Progenitor cell of endocrine pancreas (in vitro differentiated cells): ENCODE measurements around the gene DXO. TPM values are rescaled to one million over a fixed set of nuclear protein-coding genes. Genes with fewer than 3 reads are reported as not detected.
"Not testable (repeated sequence)": the region's sequence is repeated elsewhere in the genome, so short reads cannot be mapped to it uniquely, and the experiment has no call there.

Experiments used
- DNase-seq: peaks from one replicate; pipeline ENCODE4 v3.0.0; 2021; ENCODE audit warnings: low spot score; ENCODE audit not compliant: unreplicated experiment
- H3K27ac Mint-ChIP-seq: 2 replicates; pipeline ENCODE4 v1.8.0; 2021; ENCODE audit warnings: mild to moderate bottlenecking, moderate library complexity, mixed read lengths
- H3K27me3 Mint-ChIP-seq: 2 replicates; pipeline ENCODE4 v1.8.0; 2021; ENCODE audit warnings: mixed read lengths
- H3K36me3 Mint-ChIP-seq: 2 replicates; pipeline ENCODE4 v1.8.0; 2022; ENCODE audit warnings: mixed read lengths; ENCODE audit not compliant: insufficient read depth
- H3K4me1 Mint-ChIP-seq: 2 replicates; pipeline ENCODE4 v1.8.0; 2021; ENCODE audit warnings: low read depth, mixed read lengths
- H3K4me3 Mint-ChIP-seq: 2 replicates; pipeline ENCODE4 v1.8.0; 2021; ENCODE audit warnings: low read depth, mild to moderate bottlenecking, moderate library complexity, mixed read lengths
- H3K9me3 Mint-ChIP-seq: 2 replicates; pipeline ENCODE4 v1.8.0; 2021; ENCODE audit warnings: low read depth, mixed read lengths
- total RNA-seq: library from RNA; stranded (reverse); gene quantifications from 2 replicates; pipeline ENCODE4 v1.2.1, GENCODE V29; 2021
- TF ChIP-seq, protein P1 (sequence below): fragments of 200-600 bp; sonication (generic); IDR thresholded peaks from one replicate; pipeline ENCODE4 v1.5.0; 2021; ENCODE audit warnings: antibody characterized with exemption, mild to moderate bottlenecking; ENCODE audit not compliant: unreplicated experiment

Gene DXO
- total RNA-seq, 1 donor from 2014 or later: 29.4 TPM

- no peak overlapping the region for H3K27ac Mint-ChIP-seq
- no peaks in the 10 kb centered on the region for H3K9me3 Mint-ChIP-seq
- TF ChIP-seq, protein P1, sequence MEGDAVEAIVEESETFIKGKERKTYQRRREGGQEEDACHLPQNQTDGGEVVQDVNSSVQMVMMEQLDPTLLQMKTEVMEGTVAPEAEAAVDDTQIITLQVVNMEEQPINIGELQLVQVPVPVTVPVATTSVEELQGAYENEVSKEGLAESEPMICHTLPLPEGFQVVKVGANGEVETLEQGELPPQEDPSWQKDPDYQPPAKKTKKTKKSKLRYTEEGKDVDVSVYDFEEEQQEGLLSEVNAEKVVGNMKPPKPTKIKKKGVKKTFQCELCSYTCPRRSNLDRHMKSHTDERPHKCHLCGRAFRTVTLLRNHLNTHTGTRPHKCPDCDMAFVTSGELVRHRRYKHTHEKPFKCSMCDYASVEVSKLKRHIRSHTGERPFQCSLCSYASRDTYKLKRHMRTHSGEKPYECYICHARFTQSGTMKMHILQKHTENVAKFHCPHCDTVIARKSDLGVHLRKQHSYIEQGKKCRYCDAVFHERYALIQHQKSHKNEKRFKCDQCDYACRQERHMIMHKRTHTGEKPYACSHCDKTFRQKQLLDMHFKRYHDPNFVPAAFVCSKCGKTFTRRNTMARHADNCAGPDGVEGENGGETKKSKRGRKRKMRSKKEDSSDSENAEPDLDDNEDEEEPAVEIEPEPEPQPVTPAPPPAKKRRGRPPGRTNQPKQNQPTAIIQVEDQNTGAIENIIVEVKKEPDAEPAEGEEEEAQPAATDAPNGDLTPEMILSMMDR: no peak
- peaks cover 17% of the 10 kb centered on the region for H3K36me3 Mint-ChIP-seq
- H3K4me1 Mint-ChIP-seq: no peaks in the 10 kb centered on the region
- no peak overlapping the region for H3K4me3 Mint-ChIP-seq
- no peak for DNase-seq
- H3K27me3 Mint-ChIP-seq: no peaks in the 10 kb centered on the region
These were observed 7.4 kb upstream of the DXO start for GRCh38 chr6:31979238-31979898.

DNA sequence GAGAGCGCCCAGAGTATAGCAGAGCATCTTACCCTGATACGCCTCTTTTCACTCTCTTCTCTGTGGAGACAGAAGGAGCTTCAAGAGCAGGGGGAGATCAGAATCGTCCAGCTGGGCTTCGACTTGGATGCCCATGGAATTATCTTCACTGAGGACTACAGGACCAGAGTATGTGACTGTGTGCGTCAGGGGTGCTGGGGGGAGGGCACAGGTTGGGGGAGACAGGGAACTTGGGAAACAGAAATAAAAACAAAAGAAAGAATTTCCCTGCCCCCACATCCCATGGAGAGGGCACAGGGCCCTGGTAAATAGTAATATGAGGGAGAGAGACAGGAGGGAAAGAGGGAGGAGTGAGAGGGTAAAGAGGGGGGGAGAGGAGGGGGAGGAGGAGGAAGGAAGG, 6.9 kb upstream of the DXO start:
- Mint-ChIP-seq H3K4me3 (no peak overlapping the region), H3K36me3 (peaks cover 21% of the 10 kb centered on the region), H3K27ac (no peak overlapping the region), H3K9me3 (no peaks in the 10 kb centered on the region), H3K27me3 (no peaks in the 10 kb centered on the region), H3K4me1 (no peaks in the 10 kb centered on the region)
- TF ChIP-seq, protein P1: no peak
- no peak for DNase-seq

- no peaks in the 10 kb centered on the region for H3K9me3 Mint-ChIP-seq
These were observed 6.0 kb upstream of the DXO start for GRCh38 chr6:31977816-31978431.

GRCh38 chr6:31976065-31976464, 4.1 kb upstream of the DXO start:
- DNase-seq, H3K27ac Mint-ChIP-seq, H3K27me3 Mint-ChIP-seq, H3K4me3 Mint-ChIP-seq, H3K9me3 Mint-ChIP-seq: not testable (repeated sequence)
- Mint-ChIP-seq H3K4me1 (peaks cover 12% of the 10 kb centered on the region), H3K36me3 (peaks cover 24% of the 10 kb centered on the region)

More at GRCh38 chr6:31977816-31978431, 6.0 kb upstream of the DXO start:
- Mint-ChIP-seq H3K27ac (no peak overlapping the region), H3K27me3 (no peaks in the 10 kb centered on the region), H3K4me3 (no peak overlapping the region), H3K36me3 (peaks cover 21% of the 10 kb centered on the region), H3K4me1 (peaks cover 5% of the 10 kb centered on the region)
- DNase-seq: no peak
- TF ChIP-seq, protein P1: no peak

DNA sequence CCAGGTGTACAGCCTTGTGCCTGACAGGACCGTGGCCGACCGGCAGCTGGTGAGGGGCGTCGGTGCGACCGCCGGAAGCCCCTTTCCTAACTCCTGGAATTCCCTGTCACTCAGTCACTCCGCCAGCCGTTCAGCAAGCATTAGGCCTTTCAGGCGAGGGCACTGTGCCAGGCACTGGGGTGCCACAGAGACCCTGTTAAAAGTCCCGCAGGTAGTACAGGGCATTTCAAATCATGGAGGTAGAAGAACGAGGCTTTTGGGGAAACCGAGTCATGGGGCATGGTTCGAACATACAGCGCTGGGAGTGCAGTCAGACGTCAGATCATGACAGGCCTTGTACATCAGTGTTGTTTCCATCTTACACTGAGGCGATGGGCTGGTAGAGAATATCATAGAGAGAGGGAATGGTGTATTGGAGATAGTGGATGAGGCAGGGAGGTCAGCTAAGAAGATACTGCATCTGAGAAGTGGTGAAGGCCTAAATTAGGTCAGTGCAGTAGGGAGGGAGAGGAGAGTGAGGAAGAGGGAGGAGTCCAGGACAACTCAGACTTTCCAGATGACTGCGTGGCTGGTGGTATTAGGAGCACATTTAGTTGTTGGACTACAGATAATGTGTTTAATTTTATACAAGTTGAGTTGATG, 892 bp upstream of the DXO start:
- TF ChIP-seq, protein P1: no peak
- Mint-ChIP-seq H3K4me1 (peaks cover 12% of the 10 kb centered on the region), H3K9me3 (no peaks in the 10 kb centered on the region), H3K4me3 (peak overlapping the region; percentile 95), H3K27ac (peak overlapping the region; percentile 100), H3K27me3 (no peaks in the 10 kb centered on the region), H3K36me3 (peaks cover 22% of the 10 kb centered on the region)
- no peak for DNase-seq
